Measurements from ENCODE around the gene ADAMTSL2.

ADAMTSL2 gene

DNA sequence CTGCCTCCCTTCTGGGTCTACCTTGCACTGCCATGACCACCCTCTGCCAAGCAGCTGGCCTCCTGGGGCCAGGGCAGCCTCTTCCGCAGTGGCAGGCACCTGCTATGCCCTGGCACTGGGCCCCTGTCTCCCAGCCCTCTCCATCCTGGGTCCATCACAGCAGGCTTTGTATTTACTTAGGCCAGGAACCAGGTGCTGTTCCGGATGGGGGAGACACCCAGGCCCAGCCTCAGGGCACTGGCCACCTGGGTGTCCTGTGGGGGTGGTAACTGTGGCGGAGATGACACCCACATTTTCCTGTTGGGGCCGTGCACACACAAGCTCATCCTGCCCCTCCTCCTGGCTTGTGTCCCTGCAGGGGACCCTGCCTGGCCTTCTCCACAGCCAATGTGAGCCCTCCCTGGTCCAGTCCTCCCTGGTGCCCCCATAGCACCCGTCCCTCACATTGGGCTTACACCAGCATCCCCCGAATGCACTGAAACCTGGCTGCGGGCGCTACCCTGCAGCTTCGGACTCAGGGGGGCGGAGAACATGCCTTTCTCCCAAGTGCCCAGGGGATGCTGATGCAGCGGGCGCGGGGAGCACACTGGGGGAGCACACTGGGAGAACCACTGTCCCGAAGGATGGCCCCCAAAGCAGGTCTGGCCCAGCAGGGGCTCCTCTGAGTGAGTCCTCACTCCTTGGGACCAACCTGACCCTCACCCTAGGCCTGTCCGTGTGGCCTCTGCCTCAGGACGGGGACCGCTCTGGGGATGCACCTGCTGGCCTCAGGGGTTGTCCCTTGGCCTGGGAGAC lies 56.8 kb downstream of the ADAMTSL2 start:
- no peak for DNase-seq

GRCh38 chr9:133591985-133592384 lies 57.5 kb downstream of the ADAMTSL2 start:
- no peak for DNase-seq

GRCh38 chr9:133592731-133593409 lies 58.4 kb downstream of the ADAMTSL2 start:
- no peak for DNase-seq

- DNase-seq: no peak
Observed at GRCh38 chr9:133593587-133594253, 59.2 kb downstream of the ADAMTSL2 start.

- no peak for DNase-seq
Observed at GRCh38 chr9:133594310-133594709, 59.8 kb downstream of the ADAMTSL2 start.

DNA sequence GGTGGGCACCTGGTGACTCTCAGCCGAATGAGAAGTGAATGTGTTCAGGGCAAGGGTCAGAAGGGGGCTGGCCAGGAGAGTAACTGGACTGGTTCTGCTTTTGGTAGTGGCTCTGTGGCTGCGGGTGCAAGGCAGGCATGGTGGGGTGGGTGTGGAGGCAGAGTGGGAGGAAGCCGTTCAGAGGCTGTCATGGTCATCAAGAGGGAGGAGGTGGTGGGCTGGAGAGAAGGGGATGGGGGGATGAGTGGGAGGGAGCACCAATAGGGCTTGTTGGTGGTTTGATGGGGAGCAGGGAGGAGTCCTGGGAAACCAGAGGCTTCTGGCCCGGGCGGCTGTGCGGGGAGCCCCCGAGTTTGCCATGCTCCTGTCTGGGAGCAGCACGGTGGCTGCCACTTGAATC lies 61.4 kb downstream of the ADAMTSL2 start:
- no peak for DNase-seq

DNA sequence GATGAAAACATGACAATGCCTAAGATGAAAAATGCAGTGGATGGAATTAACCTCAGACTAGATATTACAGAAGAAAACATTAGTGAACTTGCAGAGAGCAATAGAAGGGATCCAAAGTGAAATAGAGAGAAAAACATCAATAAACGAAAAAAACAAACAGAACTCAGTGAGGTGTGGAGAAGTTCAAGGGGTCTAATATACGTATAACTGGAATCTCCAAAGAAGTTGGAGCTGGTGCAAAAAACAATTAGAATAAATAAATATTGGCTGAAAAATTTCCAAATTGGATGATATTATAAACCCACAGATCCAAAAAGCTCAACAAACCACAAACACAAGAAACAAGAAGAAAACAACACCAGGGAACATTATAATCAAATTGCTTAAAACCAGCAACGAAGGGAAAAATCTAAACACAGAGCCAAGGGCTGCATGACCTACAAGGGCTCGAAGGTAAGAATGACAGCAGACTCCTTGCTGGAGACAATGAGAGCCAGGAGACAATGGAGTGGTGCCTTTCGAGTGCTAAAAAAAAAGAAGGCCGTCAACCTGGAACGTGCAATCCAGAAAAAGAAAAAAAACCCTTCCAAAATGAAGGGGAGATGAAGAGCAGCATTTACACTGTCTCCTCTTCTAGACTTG lies 62.9 kb downstream of the ADAMTSL2 start:
- DNase-seq: no peak

- no peak for DNase-seq
Observed at GRCh38 chr9:133598978-133599377, 64.5 kb downstream of the ADAMTSL2 start.

- DNase-seq: no peak
Observed at GRCh38 chr9:133599470-133600173, 65.1 kb downstream of the ADAMTSL2 start.

GRCh38 chr9:133600739-133601138 lies 66.2 kb downstream of the ADAMTSL2 start:
- no peak for DNase-seq

DNA sequence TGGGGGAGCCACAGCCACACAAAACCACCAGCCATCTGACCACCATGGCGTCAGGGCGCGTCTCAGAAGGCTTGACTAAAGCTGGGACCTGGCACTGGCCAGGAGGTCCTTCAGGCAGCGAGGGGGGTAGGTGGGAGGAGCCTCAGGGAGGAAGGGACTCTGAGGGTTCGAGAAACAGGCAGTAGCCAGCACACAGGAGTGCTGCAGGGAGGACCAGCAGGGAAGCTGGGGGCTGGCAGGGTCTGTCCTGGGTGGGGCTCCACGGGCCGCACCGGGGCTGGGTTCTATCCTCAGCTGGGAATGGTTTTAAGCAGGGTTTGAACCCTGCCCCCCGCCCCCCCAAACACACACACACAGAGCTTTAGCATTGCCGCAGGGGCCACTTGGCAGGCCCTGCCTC lies 67.2 kb downstream of the ADAMTSL2 start:
- DNase-seq: no peak

DNA sequence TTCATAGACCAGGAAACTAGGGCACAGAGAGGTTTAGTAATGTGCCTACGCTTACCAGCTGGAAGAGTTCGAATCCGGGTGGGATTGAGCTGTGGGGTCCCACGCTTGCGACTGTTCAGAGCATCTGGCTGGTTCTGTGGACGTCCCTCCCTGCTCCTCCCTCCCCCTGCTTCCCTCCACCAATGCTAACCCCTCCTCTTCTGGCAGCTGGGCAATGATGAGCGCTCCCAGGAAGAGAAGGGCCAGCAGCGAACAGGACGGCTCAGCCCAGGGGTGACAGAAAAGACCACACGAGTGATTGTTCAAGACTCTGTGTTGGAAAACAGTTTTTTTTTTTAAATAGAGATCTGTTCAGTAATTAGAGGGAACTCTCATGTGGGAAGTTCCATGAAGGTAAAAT lies 67.8 kb downstream of the ADAMTSL2 start:
- no peak for DNase-seq

DNA sequence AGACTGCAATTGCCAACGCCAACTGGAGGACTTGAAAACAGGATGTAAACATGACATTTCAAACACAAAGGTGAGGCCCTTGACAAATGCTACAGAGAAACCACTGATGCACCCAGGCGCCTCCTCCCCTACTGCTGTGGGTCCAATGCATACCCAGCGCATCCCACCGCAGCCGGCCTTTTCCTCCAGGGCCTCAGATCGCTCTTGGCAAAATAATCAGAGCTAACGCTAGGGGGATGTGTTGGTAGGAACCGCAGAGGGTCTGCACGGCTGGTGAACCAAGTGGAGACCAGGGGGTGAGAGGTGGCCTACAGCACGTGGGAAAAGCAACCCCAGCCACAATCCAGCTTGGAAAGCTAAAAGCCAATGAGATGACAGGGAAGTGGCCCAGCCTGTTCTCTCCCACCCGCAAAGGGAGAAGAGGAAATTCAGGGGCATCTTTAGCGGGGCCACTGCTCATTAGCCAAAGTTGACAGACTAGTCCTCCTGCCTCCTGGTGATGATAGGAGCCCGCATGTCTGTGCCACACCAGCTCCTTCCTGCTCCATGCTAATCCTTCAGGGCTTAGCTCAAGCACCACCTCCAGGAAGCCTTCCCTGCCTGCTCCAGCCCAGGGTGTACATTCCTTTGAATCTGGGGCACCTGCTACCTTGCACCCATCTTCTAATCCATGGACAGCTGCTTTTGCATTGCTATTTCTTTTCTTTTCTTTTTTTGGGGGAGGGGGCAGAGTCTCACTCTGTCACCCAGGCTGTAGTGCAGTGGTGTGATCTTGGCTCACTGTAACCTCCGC lies 68.8 kb downstream of the ADAMTSL2 start:
- DNase-seq: peak; percentile 68

GRCh38 chr9:133604214-133604613 lies 69.7 kb downstream of the ADAMTSL2 start:
- no peak for DNase-seq

DNA sequence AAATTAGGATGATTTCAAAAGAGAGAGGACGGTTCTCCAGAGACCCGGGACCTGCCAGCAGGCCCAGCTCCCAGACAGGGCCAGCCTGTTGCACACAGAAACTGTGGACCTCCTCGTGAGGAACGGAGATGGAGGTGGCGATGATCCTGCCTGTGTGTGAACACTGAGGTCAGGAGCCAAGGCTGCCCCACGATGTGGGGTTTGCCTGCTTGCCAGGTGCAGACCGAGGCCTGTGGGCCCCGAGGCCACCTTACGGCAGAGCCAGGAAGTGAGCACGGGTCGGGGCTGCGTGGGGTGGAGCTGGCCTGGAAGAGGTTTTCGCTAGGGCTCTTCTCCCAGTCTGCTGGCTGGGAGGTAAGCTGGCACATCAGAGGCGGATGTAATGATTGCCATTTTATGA lies 70.4 kb downstream of the ADAMTSL2 start:
- DNase-seq: no peak

DNA sequence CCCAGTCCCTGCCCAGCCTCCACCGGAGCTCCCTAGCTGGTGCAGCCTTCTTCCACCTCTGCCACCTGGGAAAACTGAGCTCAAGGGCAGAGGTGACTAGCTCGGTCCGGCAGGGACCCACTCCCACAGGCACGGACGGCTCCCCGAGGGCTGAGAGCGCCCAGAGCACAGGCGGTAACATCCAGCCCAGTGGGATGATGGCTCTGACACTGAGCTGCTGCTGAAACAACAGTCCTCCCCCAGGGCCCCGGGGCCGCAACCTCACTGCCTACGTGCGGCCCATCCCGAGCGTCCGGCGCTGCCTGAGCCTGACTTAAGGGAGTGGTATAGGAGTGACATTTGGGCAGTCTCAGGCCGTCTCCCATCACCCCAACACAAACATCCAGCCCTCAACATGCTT lies 70.9 kb downstream of the ADAMTSL2 start:
- no peak for DNase-seq

- DNase-seq: no peak
Observed at GRCh38 chr9:133605856-133606707, 71.6 kb downstream of the ADAMTSL2 start.

- no peak for DNase-seq
Observed at GRCh38 chr9:133606708-133607025, 72.2 kb downstream of the ADAMTSL2 start.

GRCh38 chr9:133607381-133607780 lies 72.9 kb downstream of the ADAMTSL2 start:
- no peak for DNase-seq

- no peak for DNase-seq
Observed at GRCh38 chr9:133607976-133608375, 73.5 kb downstream of the ADAMTSL2 start.

- DNase-seq: no peak
Observed at GRCh38 chr9:133608382-133608781, 73.9 kb downstream of the ADAMTSL2 start.

Measured in NCI-H748 treated with DMSO at 0.1 percent for 48 hours (cell line).